Measurements from ENCODE around the gene TP53BP2. TPM values are rescaled to one million over a fixed set of nuclear protein-coding genes. Genes with fewer than 3 reads are reported as not detected.

TP53BP2 gene
- total RNA-seq, 4 donors from 2014 or later = 22.2 to 85.1 (median 38.8) TPM

- H3K27ac ChIP-seq = no peak overlapping the region
- DNase-seq (no peak), ATAC-seq (no peak)
- peaks cover 4 to 96% of the 10 kb centered on the region in 2 donors for H3K36me3 ChIP-seq
- intact Hi-C loops (cut with DNase I; ENCODE audit: low total_unique reads) (no loop called here), in situ Hi-C loops (cut with MboI; ENCODE audit: low sequenced_read_pairs in 4 of 4) (no loop called here)
- H3K4me3 ChIP-seq = no peak overlapping the region
- H3K9me3 ChIP-seq = no peaks in the 10 kb centered on the region
- H3K27me3 ChIP-seq = no peaks in the 10 kb centered on the region
- TF ChIP-seq POLR2A (IDR thresholded peaks at IDR 0.05) (no peak), CTCF (IDR thresholded peaks at IDR 0.05 in 4 of 5, conservative IDR thresholded peaks at IDR 0.05 in 1 of 5) (no peak)
- H3K4me1 ChIP-seq = peaks cover 0 to 6% of the 10 kb centered on the region in 2 donors
Observed at GRCh38 chr1:223761411-223761810, 84.3 kb downstream of the TP53BP2 start.

- ATAC-seq = no peak
- in situ Hi-C loops (cut with MboI; ENCODE audit: low sequenced_read_pairs in 4 of 4) (no loop called here), intact Hi-C loops (cut with DNase I; ENCODE audit: low total_unique reads) (no loop called here)
- no peaks in the 10 kb centered on the region for H3K9me3 ChIP-seq
- no peaks in the 10 kb centered on the region for H3K27me3 ChIP-seq
- DNase-seq = no peak
- H3K27ac ChIP-seq = no peak overlapping the region
- peaks cover 4 to 96% of the 10 kb centered on the region in 2 donors for H3K36me3 ChIP-seq
- peaks cover 0 to 1% of the 10 kb centered on the region in 2 donors for H3K4me1 ChIP-seq
- H3K4me3 ChIP-seq = no peak overlapping the region
- TF ChIP-seq CTCF (IDR thresholded peaks at IDR 0.05 in 4 of 5, conservative IDR thresholded peaks at IDR 0.05 in 1 of 5) (no peak), POLR2A (IDR thresholded peaks at IDR 0.05) (no peak)
Observed at GRCh38 chr1:223760833-223761232, 84.9 kb downstream of the TP53BP2 start.

- no peaks in the 10 kb centered on the region for H3K9me3 ChIP-seq
- DNase-seq (no peak), ATAC-seq (no peak)
- H3K36me3 ChIP-seq = peaks cover 4 to 100% of the 10 kb centered on the region in 2 donors
- intact Hi-C loops (cut with DNase I; ENCODE audit: low total_unique reads) = no loop called here
- no peaks in the 10 kb centered on the region for H3K27me3 ChIP-seq
- no peak overlapping the region for H3K27ac ChIP-seq
- in situ Hi-C loops (cut with MboI; ENCODE audit: low sequenced_read_pairs in 4 of 4) = loop anchor here in 1 of 4 donors (10.0 kb wide), 1 partner anchor 64 kb away; no protein-coding TSS in a partner anchor
- H3K4me3 ChIP-seq = no peak overlapping the region
- no peaks in the 10 kb centered on the region for H3K4me1 ChIP-seq
- no peak for TF ChIP-seq POLR2A (IDR thresholded peaks at IDR 0.05)
- TF ChIP-seq CTCF (IDR thresholded peaks at IDR 0.05 in 4 of 5, conservative IDR thresholded peaks at IDR 0.05 in 1 of 5) = no peak
Observed at GRCh38 chr1:223759273-223759672, 86.5 kb downstream of the TP53BP2 start.

- Histone ChIP-seq H3K27ac (no peak overlapping the region), H3K27me3 (no peaks in the 10 kb centered on the region), H3K4me3 (no peak overlapping the region), H3K36me3 (peaks cover 6 to 100% of the 10 kb centered on the region in 2 donors), H3K4me1 (no peaks in the 10 kb centered on the region), H3K9me3 (no peaks in the 10 kb centered on the region)
- intact Hi-C loops (cut with DNase I; ENCODE audit: low total_unique reads) (no loop called here), in situ Hi-C loops (cut with MboI; ENCODE audit: low sequenced_read_pairs in 4 of 4) (loop anchor here in 1 of 4 donors (10.0 kb wide), 1 partner anchor 64 kb away; no protein-coding TSS in a partner anchor)
- DNase-seq = no peak
- no peak for ATAC-seq
- TF ChIP-seq CTCF (IDR thresholded peaks at IDR 0.05 in 4 of 5, conservative IDR thresholded peaks at IDR 0.05 in 1 of 5) = no peak
- no peak for TF ChIP-seq POLR2A (IDR thresholded peaks at IDR 0.05)
Observed at GRCh38 chr1:223758734-223759133, 87.0 kb downstream of the TP53BP2 start.

Data from gastrocnemius medialis (tissue), 4 donors.